HAP-1 (cell line): ENCODE data around the gene HABP2.

Source experiments
- DNase-seq, 2 experiments: peaks; one replicate each; pipeline ENCODE4 v3.0.0-alpha.2; 2016 to 2020; ENCODE audit warnings: low spot score in 2 of 2
- H3K27me3 ChIP-seq: fragments of 250-450 bp; sonication (Bioruptor Pico); 2 replicates; pipeline ENCODE4 v1.5.1; 2020; ENCODE audit warnings: low read depth, mild to moderate bottlenecking, moderate library complexity
- H3K36me3 ChIP-seq: fragments of 250-450 bp; sonication (Bioruptor Pico); replicated peaks from 2 replicates; pipeline ENCODE4 v1.5.1; 2020; ENCODE audit warnings: mild to moderate bottlenecking
- H3K4me1 ChIP-seq: fragments of 250-450 bp; sonication (Bioruptor Pico); 2 replicates; pipeline ENCODE4 v1.5.1; 2020; ENCODE audit warnings: mild to moderate bottlenecking
- H3K4me3 ChIP-seq: fragments of 250-450 bp; sonication (Bioruptor Pico); 2 replicates; pipeline ENCODE4 v1.5.1; 2020; ENCODE audit warnings: mild to moderate bottlenecking, moderate library complexity
- H3K9me3 ChIP-seq: fragments of 250-450 bp; sonication (Bioruptor Pico); 2 replicates; pipeline ENCODE4 v1.5.1; 2020; ENCODE audit warnings: mild to moderate bottlenecking, moderate library complexity
- in situ Hi-C: fragments of 300-500 bp; cut with MboI; formaldehyde crosslinking; loops from 3 replicates; pipeline ENCODE4 v1.14.3; 2020; ENCODE audit warnings: low sequenced_read_pairs, inconsistent platforms, mixed read lengths

HABP2 gene

GRCh38 chr10:113576852-113577251 lies 24.0 kb downstream of the HABP2 start:
- peak in 1 of 2 experiments; percentile 49 for DNase-seq
- in situ Hi-C loops = no loop called here
- Histone ChIP-seq H3K4me1 (no peaks in the 10 kb centered on the region), H3K4me3 (no peak overlapping the region), H3K9me3 (no peaks in the 10 kb centered on the region), H3K27me3 (peaks cover 3% of the 10 kb centered on the region; the same call in 1 of the 2 replicates), H3K36me3 (no peaks in the 10 kb centered on the region)

GRCh38 chr10:113578773-113579172 lies 25.9 kb downstream of the HABP2 start:
- in situ Hi-C loops = no loop called here
- Histone ChIP-seq H3K9me3 (no peaks in the 10 kb centered on the region), H3K27me3 (peaks cover 3% of the 10 kb centered on the region; the same call in 1 of the 2 replicates), H3K4me3 (no peak overlapping the region), H3K36me3 (no peaks in the 10 kb centered on the region), H3K4me1 (no peaks in the 10 kb centered on the region)
- DNase-seq = no peak

- no peaks in the 10 kb centered on the region for H3K36me3 ChIP-seq
- in situ Hi-C loops = no loop called here
- H3K27me3 ChIP-seq = no peaks in the 10 kb centered on the region
- H3K4me1 ChIP-seq = no peaks in the 10 kb centered on the region
- no peaks in the 10 kb centered on the region for H3K9me3 ChIP-seq
- no peak overlapping the region for H3K4me3 ChIP-seq
- no peak for DNase-seq
These were observed 28.2 kb downstream of the HABP2 start for GRCh38 chr10:113581092-113581491.

GRCh38 chr10:113583571-113583970 lies 30.7 kb downstream of the HABP2 start:
- no peaks in the 10 kb centered on the region for H3K27me3 ChIP-seq
- in situ Hi-C loops = no loop called here

GRCh38 chr10:113585949-113586348 lies 33.1 kb downstream of the HABP2 start:
- in situ Hi-C loops = no loop called here
- Histone ChIP-seq H3K36me3 (no peaks in the 10 kb centered on the region), H3K4me3 (no peak overlapping the region), H3K9me3 (no peaks in the 10 kb centered on the region), H3K4me1 (no peaks in the 10 kb centered on the region), H3K27me3 (no peaks in the 10 kb centered on the region)
- no peak for DNase-seq

More at GRCh38 chr10:113583571-113583970, 30.7 kb downstream of the HABP2 start:
- Histone ChIP-seq H3K4me3 (no peak overlapping the region), H3K4me1 (no peaks in the 10 kb centered on the region), H3K9me3 (no peaks in the 10 kb centered on the region), H3K36me3 (no peaks in the 10 kb centered on the region)
- no peak for DNase-seq

GRCh38 chr10:113589201-113589770 lies 36.4 kb downstream of the HABP2 start:
- no peaks in the 10 kb centered on the region for H3K9me3 ChIP-seq
- peaks cover under 1% of the 10 kb centered on the region; the same call in 1 of the 2 replicates for H3K27me3 ChIP-seq
- H3K36me3 ChIP-seq = no peaks in the 10 kb centered on the region
- no peaks in the 10 kb centered on the region for H3K4me1 ChIP-seq
- no peak for DNase-seq
- H3K4me3 ChIP-seq = no peak overlapping the region
- in situ Hi-C loops = no loop called here

- Histone ChIP-seq H3K4me3 (no peak overlapping the region), H3K36me3 (no peaks in the 10 kb centered on the region), H3K27me3 (peaks cover 4% of the 10 kb centered on the region), H3K4me1 (no peaks in the 10 kb centered on the region), H3K9me3 (no peaks in the 10 kb centered on the region)
- DNase-seq = no peak
- in situ Hi-C loops = no loop called here
These were observed 37.7 kb downstream of the HABP2 start for GRCh38 chr10:113590581-113590980.

GRCh38 chr10:113592380-113592779 lies 39.5 kb downstream of the HABP2 start:
- no peaks in the 10 kb centered on the region for H3K36me3 ChIP-seq
- no peak for DNase-seq
- H3K9me3 ChIP-seq = no peaks in the 10 kb centered on the region
- H3K27me3 ChIP-seq = peaks cover 13% of the 10 kb centered on the region
- H3K4me3 ChIP-seq = no peak overlapping the region
- no peaks in the 10 kb centered on the region for H3K4me1 ChIP-seq
- in situ Hi-C loops = no loop called here

- Histone ChIP-seq H3K4me1 (no peaks in the 10 kb centered on the region), H3K9me3 (no peaks in the 10 kb centered on the region), H3K4me3 (no peak overlapping the region), H3K36me3 (no peaks in the 10 kb centered on the region), H3K27me3 (peaks cover 13% of the 10 kb centered on the region)
- DNase-seq = no peak
- in situ Hi-C loops = no loop called here
These were observed 41.8 kb downstream of the HABP2 start for GRCh38 chr10:113594652-113595051.

GRCh38 chr10:113600569-113600968 lies 47.7 kb downstream of the HABP2 start:
- H3K36me3 ChIP-seq = no peaks in the 10 kb centered on the region
- H3K4me3 ChIP-seq = no peak overlapping the region
- DNase-seq = no peak
- no peaks in the 10 kb centered on the region for H3K4me1 ChIP-seq
- in situ Hi-C loops = no loop called here
- H3K27me3 ChIP-seq = peaks cover 8% of the 10 kb centered on the region
- no peaks in the 10 kb centered on the region for H3K9me3 ChIP-seq

- Histone ChIP-seq H3K36me3 (no peaks in the 10 kb centered on the region), H3K27me3 (no peaks in the 10 kb centered on the region), H3K4me3 (no peak overlapping the region), H3K9me3 (no peaks in the 10 kb centered on the region), H3K4me1 (no peaks in the 10 kb centered on the region)
- no peak for DNase-seq
- in situ Hi-C loops = no loop called here
These were observed 50.4 kb downstream of the HABP2 start for GRCh38 chr10:113603057-113603777.

GRCh38 chr10:113604572-113604971 lies 51.7 kb downstream of the HABP2 start:
- Histone ChIP-seq H3K27me3 (no peaks in the 10 kb centered on the region), H3K36me3 (no peaks in the 10 kb centered on the region), H3K9me3 (no peaks in the 10 kb centered on the region), H3K4me3 (no peak overlapping the region), H3K4me1 (no peaks in the 10 kb centered on the region)
- in situ Hi-C loops = no loop called here
- no peak for DNase-seq

GRCh38 chr10:113605268-113605978 lies 52.6 kb downstream of the HABP2 start:
- in situ Hi-C loops = no loop called here
- no peaks in the 10 kb centered on the region for H3K9me3 ChIP-seq
- no peak overlapping the region for H3K4me3 ChIP-seq
- no peaks in the 10 kb centered on the region for H3K36me3 ChIP-seq
- no peak for DNase-seq
- no peaks in the 10 kb centered on the region for H3K27me3 ChIP-seq
- H3K4me1 ChIP-seq = no peaks in the 10 kb centered on the region

- no peaks in the 10 kb centered on the region for H3K9me3 ChIP-seq
- 0 out of 2 replicates have a peak, but pooled peaks cover under 1% of the 10 kb centered on the region for H3K27me3 ChIP-seq
- H3K36me3 ChIP-seq = no peaks in the 10 kb centered on the region
- H3K4me1 ChIP-seq = no peaks in the 10 kb centered on the region
- in situ Hi-C loops = no loop called here
- DNase-seq = no peak
- no peak overlapping the region for H3K4me3 ChIP-seq
These were observed 56.9 kb downstream of the HABP2 start for GRCh38 chr10:113609704-113610108.
